GM23338 (cell line): ENCODE data around the gene DYNC2H1. TPM values are rescaled to one million over a fixed set of nuclear protein-coding genes. Genes with fewer than 3 reads are reported as not detected.
"Not testable (repeated sequence)": the region's sequence is repeated elsewhere in the genome, so short reads cannot be mapped to it uniquely, and the experiment has no call there.

ENCODE experiments used
- ATAC-seq: fragments of 200-7000 bp; cut with Tn5 transposase; 3 replicates; pipeline ENCODE4 v1.9.1; 2020
- DNase-seq: peaks from one replicate; pipeline ENCODE4 v3.0.0-alpha.2; 2015; ENCODE audit warnings: low spot score
- H2AFZ ChIP-seq: fragments of 200-600 bp; sonication (generic); 2 replicates; pipeline ENCODE4 v1.8.0; 2016; ENCODE audit warnings: antibody characterized with exemption, mild to moderate bottlenecking, moderate library complexity
- H3F3A ChIP-seq: fragments of 200-600 bp; sonication (generic); replicated peaks from 2 replicates; pipeline ENCODE4 v1.8.0; 2017; ENCODE audit warnings: antibody characterized with exemption, mixed run types, low read depth
- H3K27ac ChIP-seq: fragments of 200-600 bp; sonication (generic); 2 replicates; pipeline ENCODE4 v1.6.1; 2016; ENCODE audit warnings: low read depth
- H3K27me3 ChIP-seq: fragments of 200-600 bp; sonication (generic); 2 replicates; pipeline ENCODE4 v1.8.0; 2016; ENCODE audit warnings: mild to moderate bottlenecking, mixed run types, moderate library complexity; ENCODE audit not compliant: insufficient read depth
- H3K36me3 ChIP-seq: fragments of 200-600 bp; sonication (generic); 2 replicates; pipeline ENCODE4 v1.8.0; 2016; ENCODE audit warnings: mild to moderate bottlenecking; ENCODE audit not compliant: insufficient read depth
- H3K4me1 ChIP-seq: fragments of 200-600 bp; sonication (generic); 2 replicates; pipeline ENCODE4 v1.8.0; 2016; ENCODE audit warnings: mild to moderate bottlenecking, moderate library complexity; ENCODE audit not compliant: insufficient read depth
- H3K4me2 ChIP-seq: fragments of 200-600 bp; sonication (generic); 2 replicates; pipeline ENCODE4 v1.7.1; 2017; ENCODE audit warnings: mixed run types
- H3K4me3 ChIP-seq: fragments of 200-600 bp; sonication (generic); 2 replicates; pipeline ENCODE4 v1.6.1; 2016; ENCODE audit warnings: mixed run types
- H3K79me2 ChIP-seq: fragments of 200-600 bp; sonication (generic); replicated peaks from 2 replicates; pipeline ENCODE4 v1.8.0; 2017; ENCODE audit warnings: mild to moderate bottlenecking; ENCODE audit not compliant: insufficient read depth
- H3K9me2 ChIP-seq: fragments of 200-600 bp; sonication (generic); 2 replicates; pipeline ENCODE4 v1.8.0; 2017; ENCODE audit not compliant: insufficient read depth
- H4K20me1 ChIP-seq: fragments of 200-600 bp; sonication (generic); replicated peaks from 2 replicates; pipeline ENCODE4 v1.8.0; 2017; ENCODE audit warnings: mild to moderate bottlenecking; ENCODE audit not compliant: insufficient read depth
- H3K27ac Mint-ChIP-seq: 2 replicates; pipeline ENCODE4 v1.8.0; 2020; ENCODE audit warnings: inconsistent platforms, mild to moderate bottlenecking, moderate library complexity, mixed read lengths
- H3K27me3 Mint-ChIP-seq: 3 replicates; pipeline ENCODE4 v1.8.0; 2022; ENCODE audit warnings: low read depth, mild to moderate bottlenecking, moderate library complexity, mixed read lengths, inconsistent platforms; ENCODE audit not compliant: insufficient read depth, poor library complexity
- H3K36me3 Mint-ChIP-seq: 3 replicates; pipeline ENCODE4 v1.8.0; 2021; ENCODE audit warnings: low read depth, mild to moderate bottlenecking, inconsistent platforms, moderate library complexity, mixed read lengths
- H3K4me1 Mint-ChIP-seq: 3 replicates; pipeline ENCODE4 v1.8.0; 2020; ENCODE audit warnings: mild to moderate bottlenecking, inconsistent platforms, mixed read lengths
- H3K4me3 Mint-ChIP-seq: 3 replicates; pipeline ENCODE4 v1.8.0; 2021; ENCODE audit warnings: moderate library complexity, mild to moderate bottlenecking, inconsistent platforms, mixed read lengths
- H3K9me3 Mint-ChIP-seq: 3 replicates; pipeline ENCODE4 v1.8.0; 2020; ENCODE audit warnings: moderate library complexity, mild to moderate bottlenecking, inconsistent platforms, mixed read lengths
- CTCF ChIP-seq, 2 experiments: fragments of 200-600 bp in 1 of 2; sonication (generic) in 1 of 2; conservative IDR thresholded peaks; 2 replicates each; pipeline versions ENCODE4 v1.5.1 to v1.6.1; 2016 to 2017; ENCODE audit warnings: antibody characterized with exemption in 2 of 2, low read depth in 2 of 2, mild to moderate bottlenecking in 2 of 2, moderate library complexity in 1 of 2
- ETS1 ChIP-seq: IDR thresholded peaks from 2 replicates; pipeline ENCODE4 v1.6.1; 2016; ENCODE audit warnings: antibody characterized with exemption
- EZH2 ChIP-seq: fragments of 200-600 bp; sonication (generic); IDR thresholded peaks from one replicate; pipeline ENCODE4 v1.8.0; 2017; ENCODE audit warnings: antibody characterized with exemption, mild to moderate bottlenecking, low read depth; ENCODE audit not compliant: unreplicated experiment
- JUNB ChIP-seq: IDR thresholded peaks from one replicate; pipeline ENCODE4 v1.6.1; 2016; ENCODE audit warnings: antibody characterized with exemption; ENCODE audit not compliant: unreplicated experiment
- NANOG ChIP-seq: IDR thresholded peaks from 2 replicates; pipeline ENCODE4 v1.6.1; 2016; ENCODE audit warnings: antibody characterized with exemption, borderline replicate concordance
- STAT1 ChIP-seq: IDR thresholded peaks from one replicate; pipeline ENCODE4 v1.6.1; 2016; ENCODE audit warnings: antibody characterized with exemption; ENCODE audit not compliant: unreplicated experiment
- ZNF114 ChIP-seq: fragments of 250-450 bp; sonication (Bioruptor Pico); IDR thresholded peaks from 2 replicates; pipeline ENCODE4 v1.5.0; 2020; ENCODE audit warnings: mild to moderate bottlenecking, moderate library complexity
- ZNF331 ChIP-seq: fragments of 250-450 bp; sonication (Bioruptor Pico); IDR thresholded peaks from 2 replicates; pipeline ENCODE4 v1.5.0; 2020; ENCODE audit warnings: low read depth, mild to moderate bottlenecking, moderate library complexity
- ZNF462 ChIP-seq: fragments of 250-450 bp; sonication (Bioruptor Pico); IDR thresholded peaks from 2 replicates; pipeline ENCODE4 v1.5.0; 2020; ENCODE audit warnings: mild to moderate bottlenecking, moderate library complexity
- polyA plus RNA-seq: library from polyadenylated mRNA; unstranded; fragments of >200 nt; fragmentation: Nextera tagmentation; extraction: Ambion mirVana; gene quantifications from 2 replicates; pipeline ENCODE4 v1.2.1, GENCODE V29; 2016
- total RNA-seq: library from RNA; depleted of rRNA; stranded (reverse); fragments of >200 nt; shearing (Covaris generic); gene quantifications from 2 replicates; pipeline ENCODE4 v1.2.3, GENCODE V29; 2014

DYNC2H1 gene
- total and polyA plus RNA-seq, 2 experiments from 2014 or later: 19.3 to 22.5 TPM

GRCh38 chr11:103125462-103125861 is 16.2 kb downstream of the DYNC2H1 start:
- Histone ChIP-seq H2AFZ (no peak overlapping the region), H3K79me2 (no peaks in the 10 kb centered on the region), H3K4me1 (no peaks in the 10 kb centered on the region), H3K27me3 (no peaks in the 10 kb centered on the region), H4K20me1 (0 out of 2 replicates have a peak, but pooled peaks cover 3% of the 10 kb centered on the region), H3K9me2 (no peaks in the 10 kb centered on the region), H3K4me3 (no peak overlapping the region), H3K27ac (no peak overlapping the region), H3K36me3 (peaks cover 4% of the 10 kb centered on the region; the same call in 1 of the 2 replicates), H3K4me2 (no peak overlapping the region), H3F3A (no peaks in the 10 kb centered on the region)
- ATAC-seq: no peak
- TF ChIP-seq JUNB: no peak
- no peak for TF ChIP-seq STAT1
- TF ChIP-seq EZH2: no peak
- H3K9me3 Mint-ChIP-seq: no peaks in the 10 kb centered on the region
- no peak overlapping the region for H3K27ac Mint-ChIP-seq
- H3K4me3 Mint-ChIP-seq: no peak overlapping the region
- DNase-seq: no peak
- H3K27me3 Mint-ChIP-seq: no peaks in the 10 kb centered on the region
- H3K36me3 Mint-ChIP-seq: peaks cover 28% of the 10 kb centered on the region
- no peaks in the 10 kb centered on the region for H3K4me1 Mint-ChIP-seq

GRCh38 chr11:103141986-103142385 is 32.8 kb downstream of the DYNC2H1 start:
- not testable (repeated sequence) for H3K27ac Mint-ChIP-seq, H3K4me3 Mint-ChIP-seq, H3K79me2 ChIP-seq, H4K20me1 ChIP-seq, H3K9me2 ChIP-seq, H3K36me3 ChIP-seq, H2AFZ ChIP-seq, H3K4me1 Mint-ChIP-seq, H3K27me3 Mint-ChIP-seq, H3K4me1 ChIP-seq, H3K4me2 ChIP-seq, H3K4me3 ChIP-seq, H3K27ac ChIP-seq, ATAC-seq, H3F3A ChIP-seq, H3K27me3 ChIP-seq, DNase-seq
- H3K9me3 Mint-ChIP-seq: peaks cover 22% of the 10 kb centered on the region
- H3K36me3 Mint-ChIP-seq: peaks cover 39% of the 10 kb centered on the region

GRCh38 chr11:103147627-103148026 is 38.4 kb downstream of the DYNC2H1 start:
- Mint-ChIP-seq H3K27ac (no peak overlapping the region), H3K36me3 (peaks cover 10% of the 10 kb centered on the region), H3K27me3 (peaks cover 2% of the 10 kb centered on the region), H3K9me3 (no peaks in the 10 kb centered on the region), H3K4me1 (no peaks in the 10 kb centered on the region), H3K4me3 (no peak overlapping the region)
- H3K4me1 ChIP-seq: no peaks in the 10 kb centered on the region
- no peak overlapping the region for H3K4me3 ChIP-seq
- no peaks in the 10 kb centered on the region for H3F3A ChIP-seq
- H3K27me3 ChIP-seq: no peaks in the 10 kb centered on the region
- no peaks in the 10 kb centered on the region for H4K20me1 ChIP-seq
- no peak for DNase-seq
- no peaks in the 10 kb centered on the region for H3K9me2 ChIP-seq
- H3K79me2 ChIP-seq: no peaks in the 10 kb centered on the region
- H2AFZ ChIP-seq: no peak overlapping the region
- H3K4me2 ChIP-seq: no peak overlapping the region
- ATAC-seq: no peak
- peaks cover 7% of the 10 kb centered on the region; the same call in 1 of the 2 replicates for H3K36me3 ChIP-seq
- no peak overlapping the region for H3K27ac ChIP-seq
- TF ChIP-seq ZNF114 (CRISPR knock-in tag): no peak
- TF ChIP-seq JUNB: no peak
- TF ChIP-seq CTCF (conservative IDR thresholded peaks at IDR 0.05; ENCODE audit: low read depth in 2 of 2): no peak
- TF ChIP-seq ETS1: no peak
- no peak for TF ChIP-seq NANOG
- no peak for TF ChIP-seq ZNF462
- TF ChIP-seq ZNF331: no peak
